Breast epithelium (tissue), 4 donors: Measurements from ENCODE around the gene RCE1. TPM values are rescaled to one million over a fixed set of nuclear protein-coding genes. Genes with fewer than 3 reads are reported as not detected.

Experiments used
- DNase-seq, 2 donors: peaks; one replicate each; pipeline ENCODE4 v3.0.0-alpha.2; 2019; ENCODE audit warnings: low spot score in 2 of 2
- H3K27ac ChIP-seq, 2 donors: fragments of 200-600 bp; sonication (generic) in 1 of 2; one replicate each; pipeline ENCODE4 v1.5.1; 2016 to 2019; ENCODE audit warnings: mild to moderate bottlenecking in 1 of 2
- H3K27me3 ChIP-seq, 2 donors: fragments of 200-600 bp; sonication (generic) in 1 of 2; one replicate each; pipeline versions ENCODE4 v1.5.1 to v1.6.0; 2017 to 2019; ENCODE audit warnings: control low read depth in 1 of 2, mild to moderate bottlenecking in 1 of 2
- H3K36me3 ChIP-seq: fragments of 200-600 bp; one replicate; pipeline ENCODE4 v1.5.1; 2019
- H3K4me1 ChIP-seq, 2 donors: fragments of 200-600 bp; sonication (generic); one replicate each; pipeline ENCODE4 v1.5.1; 2016 to 2019; ENCODE audit warnings: control low read depth in 1 of 2
- H3K4me3 ChIP-seq, 3 donors: fragments of 200-600 bp; sonication (generic); 1 replicate in 2 of 3; 2 replicates in 1 of 3; pipeline ENCODE4 v1.5.1; 2016 to 2019; ENCODE audit warnings: mild to moderate bottlenecking in 3 of 3, moderate library complexity in 2 of 3
- H3K9me3 ChIP-seq, 2 donors: fragments of 200-600 bp; sonication (generic) in 1 of 2; one replicate each; pipeline ENCODE4 v1.5.1; 2016 to 2019; ENCODE audit warnings: control low read depth in 1 of 2
- CTCF ChIP-seq, 3 donors: fragments of 450-650 bp; IDR thresholded peaks; one replicate each; pipeline ENCODE4 v1.5.1; 2016 to 2017; ENCODE audit warnings: antibody characterized with exemption in 3 of 3, mild to moderate bottlenecking in 3 of 3, moderate library complexity in 3 of 3
- POLR2A ChIP-seq: fragments of 450-650 bp; IDR thresholded peaks from one replicate; pipeline ENCODE4 v1.6.1; 2016; ENCODE audit warnings: antibody characterized with exemption, mild to moderate bottlenecking, moderate library complexity
- POLR2AphosphoS5 ChIP-seq, 3 donors: sonication (generic); formaldehyde crosslinking; IDR thresholded peaks; one replicate each; pipeline ENCODE4 v1.6.1; 2017; ENCODE audit warnings: antibody characterized with exemption in 3 of 3
- intact Hi-C: fragments of 100-400 bp; cut with DNase I; formaldehyde crosslinking; loops from one replicate; pipeline ENCODE4 v1.15.1; 2023; ENCODE audit warnings: low total_unique reads
- total RNA-seq, 3 donors: library from RNA; depleted of rRNA; stranded (reverse); fragments of >200 nt; gene quantifications; one replicate each; pipeline ENCODE4 v1.1.0, GENCODE V29; 2016

Gene RCE1
- total RNA-seq, 3 donors from 2014 or later = 10.7 to 23.9 (median 21.5) TPM

- no peak overlapping the region for H3K27ac ChIP-seq
- no peaks in the 10 kb centered on the region for H3K9me3 ChIP-seq
- H3K4me3 ChIP-seq = no peak overlapping the region
- intact Hi-C loops = no loop called here
- H3K36me3 ChIP-seq = no peaks in the 10 kb centered on the region
- H3K27me3 ChIP-seq = no peaks in the 10 kb centered on the region
- DNase-seq = no peak
- TF ChIP-seq CTCF (IDR thresholded peaks at IDR 0.05) = no peak
- no peak for TF ChIP-seq POLR2AphosphoS5 (IDR thresholded peaks at IDR 0.05)
- TF ChIP-seq POLR2A = no peak
- H3K4me1 ChIP-seq = no peaks in the 10 kb centered on the region
Measured at GRCh38 chr11:66870131-66870530, 26.9 kb downstream of the RCE1 start.

GRCh38 chr11:66870616-66871520, 27.6 kb downstream of the RCE1 start:
- H3K9me3 ChIP-seq = no peaks in the 10 kb centered on the region
- H3K27me3 ChIP-seq = no peaks in the 10 kb centered on the region
- intact Hi-C loops = no loop called here
- DNase-seq = no peak
- H3K4me1 ChIP-seq = no peaks in the 10 kb centered on the region
- TF ChIP-seq CTCF (IDR thresholded peaks at IDR 0.05) = no peak
- no peak for TF ChIP-seq POLR2A
- TF ChIP-seq POLR2AphosphoS5 (IDR thresholded peaks at IDR 0.05) = no peak
- H3K27ac ChIP-seq = no peak overlapping the region
- H3K36me3 ChIP-seq = no peaks in the 10 kb centered on the region
- no peak overlapping the region for H3K4me3 ChIP-seq

- Histone ChIP-seq H3K9me3 (no peaks in the 10 kb centered on the region), H3K36me3 (no peaks in the 10 kb centered on the region), H3K27me3 (no peaks in the 10 kb centered on the region), H3K4me3 (no peak overlapping the region), H3K27ac (no peak overlapping the region), H3K4me1 (no peaks in the 10 kb centered on the region)
- TF ChIP-seq POLR2AphosphoS5 (IDR thresholded peaks at IDR 0.05) (no peak), CTCF (IDR thresholded peaks at IDR 0.05) (no peak), POLR2A (no peak)
- intact Hi-C loops = no loop called here
- DNase-seq = no peak
Measured at GRCh38 chr11:66871521-66871901, 28.3 kb downstream of the RCE1 start.

GRCh38 chr11:66874232-66874631, 31.0 kb downstream of the RCE1 start:
- no peaks in the 10 kb centered on the region for H3K27me3 ChIP-seq
- no peak overlapping the region for H3K4me3 ChIP-seq
- no peaks in the 10 kb centered on the region for H3K36me3 ChIP-seq
- DNase-seq = no peak
- no peak overlapping the region for H3K27ac ChIP-seq
- no peaks in the 10 kb centered on the region for H3K9me3 ChIP-seq
- TF ChIP-seq CTCF (IDR thresholded peaks at IDR 0.05) (no peak), POLR2AphosphoS5 (IDR thresholded peaks at IDR 0.05) (no peak), POLR2A (no peak)
- intact Hi-C loops = no loop called here
- H3K4me1 ChIP-seq = peaks cover 4 to 8% of the 10 kb centered on the region in 2 donors

GRCh38 chr11:66875378-66875777, 32.1 kb downstream of the RCE1 start:
- H3K4me1 ChIP-seq = peaks cover 4 to 18% of the 10 kb centered on the region in 2 donors
- no peak overlapping the region for H3K27ac ChIP-seq
- no peak overlapping the region for H3K4me3 ChIP-seq
- TF ChIP-seq POLR2A = no peak
- TF ChIP-seq CTCF (IDR thresholded peaks at IDR 0.05) = no peak
- TF ChIP-seq POLR2AphosphoS5 (IDR thresholded peaks at IDR 0.05) = no peak
- H3K27me3 ChIP-seq = no peaks in the 10 kb centered on the region
- H3K9me3 ChIP-seq = no peaks in the 10 kb centered on the region
- no peaks in the 10 kb centered on the region for H3K36me3 ChIP-seq
- intact Hi-C loops = no loop called here
- DNase-seq = no peak
